ENCODE data around the gene APEX1. TPM values are rescaled to one million over a fixed set of nuclear protein-coding genes. Genes with fewer than 3 reads are reported as not detected.

The APEX1 gene
- total RNA-seq, 1 experiment from 2014 or later: 235 TPM

DNA sequence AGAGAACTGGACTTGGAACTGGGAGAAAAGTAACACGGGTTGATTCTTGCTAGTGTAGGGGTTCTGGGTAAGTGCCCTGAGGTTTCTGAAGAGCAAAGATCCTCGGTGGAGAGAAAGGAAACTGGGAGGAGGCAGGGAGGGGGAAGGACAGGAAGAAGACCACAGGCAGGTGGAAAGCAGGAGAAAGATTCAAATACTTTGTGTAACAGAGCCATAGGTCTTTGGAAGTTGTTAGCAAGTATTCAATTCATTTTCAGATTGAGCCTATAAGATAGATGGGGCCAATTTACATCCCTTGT lies 15.5 kb downstream of the APEX1 start (continued):
- TF ChIP-seq MAX (IDR thresholded peaks at IDR 0.05) (no peak), EZH2 (IDR thresholded peaks at IDR 0.05) (no peak), POLR2AphosphoS5 (IDR thresholded peaks at IDR 0.05; ENCODE audit: low read depth, low read length) (no peak), FOSL1 (IDR thresholded peaks at IDR 0.05; ENCODE audit: low read depth) (no peak)
- TF ChIP-seq, protein P1, sequence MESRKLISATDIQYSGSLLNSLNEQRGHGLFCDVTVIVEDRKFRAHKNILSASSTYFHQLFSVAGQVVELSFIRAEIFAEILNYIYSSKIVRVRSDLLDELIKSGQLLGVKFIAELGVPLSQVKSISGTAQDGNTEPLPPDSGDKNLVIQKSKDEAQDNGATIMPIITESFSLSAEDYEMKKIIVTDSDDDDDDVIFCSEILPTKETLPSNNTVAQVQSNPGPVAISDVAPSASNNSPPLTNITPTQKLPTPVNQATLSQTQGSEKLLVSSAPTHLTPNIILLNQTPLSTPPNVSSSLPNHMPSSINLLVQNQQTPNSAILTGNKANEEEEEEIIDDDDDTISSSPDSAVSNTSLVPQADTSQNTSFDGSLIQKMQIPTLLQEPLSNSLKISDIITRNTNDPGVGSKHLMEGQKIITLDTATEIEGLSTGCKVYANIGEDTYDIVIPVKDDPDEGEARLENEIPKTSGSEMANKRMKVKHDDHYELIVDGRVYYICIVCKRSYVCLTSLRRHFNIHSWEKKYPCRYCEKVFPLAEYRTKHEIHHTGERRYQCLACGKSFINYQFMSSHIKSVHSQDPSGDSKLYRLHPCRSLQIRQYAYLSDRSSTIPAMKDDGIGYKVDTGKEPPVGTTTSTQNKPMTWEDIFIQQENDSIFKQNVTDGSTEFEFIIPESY (IDR thresholded peaks at IDR 0.05; ENCODE audit: extremely low read depth, insufficient replicate concordance, low read length): no peak

GRCh38 chr14:20472536-20473169 lies 17.6 kb downstream of the APEX1 start:
- Histone ChIP-seq H3K27ac (ENCODE audit: low read depth, low read length) (no peak overlapping the region), H3K79me2 (ENCODE audit: insufficient read depth, low read length) (peaks cover 55% of the 10 kb centered on the region), H3K4me2 (ENCODE audit: low read length) (no peak overlapping the region), H4K20me1 (ENCODE audit: insufficient read depth) (no peaks in the 10 kb centered on the region), H3K36me3 (ENCODE audit: control insufficient read depth in 1 of 2, insufficient read depth in 2 of 2, low read length in 2 of 2) (peaks cover 36 to 58% of the 10 kb centered on the region in 2 experiments), H3K27me3 (ENCODE audit: insufficient read depth, low read length) (no peaks in the 10 kb centered on the region), H3K9me3 (ENCODE audit: control insufficient read depth in 1 of 2, insufficient read depth in 1 of 2, low read depth in 1 of 2, low read length in 2 of 2) (no peaks in the 10 kb centered on the region), H3K9me2 (ENCODE audit: insufficient read depth) (no peaks in the 10 kb centered on the region), H3K4me1 (ENCODE audit: control insufficient read depth in 1 of 2, insufficient read depth in 2 of 2, low read length in 2 of 2) (peaks cover 10 to 14% of the 10 kb centered on the region in 2 experiments; a peak in 3 of 4 replicates), H3K9ac (ENCODE audit: low read length) (no peak overlapping the region), H3K4me3 (replicated peaks in 1 of 2; ENCODE audit: low read depth in 1 of 2, low read length in 2 of 2) (no peak overlapping the region), H2AFZ (ENCODE audit: low read depth, low read length, poor library complexity, severe bottlenecking) (no peak overlapping the region)
- ChIA-PET RAD21 (ENCODE audit: low non-redundant PET in 1 of 2, low total read pairs in 2 of 2, uncharacterized antibody in 2 of 2, unreplicated experiment in 2 of 2) (no interaction called here), CTCF (interaction anchor here (1.1 kb wide), 1 partner anchor 13 kb away, joined by 4 read pairs; no protein-coding TSS in a partner anchor), POLR2A (interaction anchor here (0.9 to 1.2 kb wide), 3 partner anchors 11 to 57 kb away, joined by 3 to 4 read pairs (median 3); partner anchors contain the start of gene PIP4P1)
- intact Hi-C loops (cut with micrococcal nuclease): loop anchor here (5.0 kb wide), 1 partner anchor 145 kb away; no protein-coding TSS in a partner anchor
- no TSS peak for BruUV-seq (replicated peaks)
- ATAC-seq: no peak
- no peak for DNase-seq (ENCODE audit: low read depth, low spot score)
- TF ChIP-seq SP1 (IDR thresholded peaks at IDR 0.05; ENCODE audit: low read depth) (no peak), ZFX (IDR thresholded peaks at IDR 0.05) (no peak), RAD21 (IDR thresholded peaks at IDR 0.05; ENCODE audit: low read depth) (no peak), EGR1 (IDR thresholded peaks at IDR 0.05; ENCODE audit: low read depth) (no peak), CEBPB (IDR thresholded peaks at IDR 0.05; ENCODE audit: low read depth) (no peak), ZNF274 (IDR thresholded peaks at IDR 0.05; ENCODE audit: low read depth, low read length) (no peak), MAX (IDR thresholded peaks at IDR 0.05) (no peak), YY1 (IDR thresholded peaks at IDR 0.05; ENCODE audit: extremely low read depth, insufficient replicate concordance, low read depth, low read length) (no peak), CBX3 (IDR thresholded peaks at IDR 0.05; ENCODE audit: low read depth) (no peak), TCF7L2 (IDR thresholded peaks at IDR 0.05; ENCODE audit: borderline replicate concordance, extremely low read depth, insufficient read depth, insufficient read length) (no peak), POLR2AphosphoS5 (IDR thresholded peaks at IDR 0.05; ENCODE audit: low read depth, low read length) (no peak), SIN3A (IDR thresholded peaks at IDR 0.05; ENCODE audit: low read depth) (no peak), FOSL1 (IDR thresholded peaks at IDR 0.05; ENCODE audit: low read depth) (no peak)
- TF ChIP-seq, protein P2, sequence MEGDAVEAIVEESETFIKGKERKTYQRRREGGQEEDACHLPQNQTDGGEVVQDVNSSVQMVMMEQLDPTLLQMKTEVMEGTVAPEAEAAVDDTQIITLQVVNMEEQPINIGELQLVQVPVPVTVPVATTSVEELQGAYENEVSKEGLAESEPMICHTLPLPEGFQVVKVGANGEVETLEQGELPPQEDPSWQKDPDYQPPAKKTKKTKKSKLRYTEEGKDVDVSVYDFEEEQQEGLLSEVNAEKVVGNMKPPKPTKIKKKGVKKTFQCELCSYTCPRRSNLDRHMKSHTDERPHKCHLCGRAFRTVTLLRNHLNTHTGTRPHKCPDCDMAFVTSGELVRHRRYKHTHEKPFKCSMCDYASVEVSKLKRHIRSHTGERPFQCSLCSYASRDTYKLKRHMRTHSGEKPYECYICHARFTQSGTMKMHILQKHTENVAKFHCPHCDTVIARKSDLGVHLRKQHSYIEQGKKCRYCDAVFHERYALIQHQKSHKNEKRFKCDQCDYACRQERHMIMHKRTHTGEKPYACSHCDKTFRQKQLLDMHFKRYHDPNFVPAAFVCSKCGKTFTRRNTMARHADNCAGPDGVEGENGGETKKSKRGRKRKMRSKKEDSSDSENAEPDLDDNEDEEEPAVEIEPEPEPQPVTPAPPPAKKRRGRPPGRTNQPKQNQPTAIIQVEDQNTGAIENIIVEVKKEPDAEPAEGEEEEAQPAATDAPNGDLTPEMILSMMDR (IDR thresholded peaks at IDR 0.05 in 2 of 3, conservative IDR thresholded peaks at IDR 0.05 in 1 of 3; ENCODE audit: borderline replicate concordance in 1 of 3, insufficient read depth in 1 of 3, low read depth in 2 of 3, low read length in 2 of 3): no peak
- TF ChIP-seq, protein P3, sequence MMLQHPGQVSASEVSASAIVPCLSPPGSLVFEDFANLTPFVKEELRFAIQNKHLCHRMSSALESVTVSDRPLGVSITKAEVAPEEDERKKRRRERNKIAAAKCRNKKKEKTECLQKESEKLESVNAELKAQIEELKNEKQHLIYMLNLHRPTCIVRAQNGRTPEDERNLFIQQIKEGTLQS (IDR thresholded peaks at IDR 0.05): no peak
